Osteoblast (primary cell): ENCODE measurements around the gene KIF26B. TPM values are rescaled to one million over a fixed set of nuclear protein-coding genes. Genes with fewer than 3 reads are reported as not detected.

Experiments used
- DNase-seq: peaks from one replicate; pipeline ENCODE4 v3.0.0; 2011; ENCODE audit warnings: low spot score, mixed read lengths; ENCODE audit not compliant: insufficient read length; ENCODE audit errors: missing footprints
- H2AFZ ChIP-seq: 2 replicates; pipeline ENCODE4 v1.6.0; 2011; ENCODE audit warnings: mild to moderate bottlenecking, low read length
- H3K27ac ChIP-seq: 2 replicates; pipeline ENCODE4 v1.5.1; 2011; ENCODE audit warnings: mild to moderate bottlenecking, low read depth, low read length, moderate library complexity
- H3K27me3 ChIP-seq: 2 replicates; pipeline ENCODE4 v1.6.0; 2012; ENCODE audit warnings: mild to moderate bottlenecking, control low read depth, inconsistent platforms, low read length, moderate library complexity; ENCODE audit not compliant: insufficient read depth
- H3K36me3 ChIP-seq: 2 replicates; pipeline ENCODE4 v1.5.1; 2011; ENCODE audit warnings: mild to moderate bottlenecking, low read length, control low read depth, moderate library complexity; ENCODE audit not compliant: insufficient read depth
- H3K4me1 ChIP-seq: 2 replicates; pipeline ENCODE4 v1.5.1; 2011; ENCODE audit warnings: mild to moderate bottlenecking, low read length, control low read depth, moderate library complexity; ENCODE audit not compliant: insufficient read depth
- H3K4me2 ChIP-seq: 2 replicates; pipeline ENCODE4 v1.6.0; 2011; ENCODE audit warnings: mild to moderate bottlenecking, low read length; ENCODE audit not compliant: insufficient read depth
- H3K4me3 ChIP-seq: fragments of 200-600 bp; sonication (generic); 3 replicates; pipeline ENCODE4 v1.5.1; 2012; ENCODE audit warnings: mild to moderate bottlenecking, low read length, inconsistent platforms; ENCODE audit not compliant: insufficient read depth
- H3K79me2 ChIP-seq: 2 replicates; pipeline ENCODE4 v1.6.0; 2012; ENCODE audit warnings: mild to moderate bottlenecking, low read length, control low read depth, inconsistent platforms; ENCODE audit not compliant: insufficient read depth
- H3K9me3 ChIP-seq: 2 replicates; pipeline ENCODE4 v1.5.1; 2011; ENCODE audit warnings: low read depth, low read length, control low read depth
- H4K20me1 ChIP-seq: 2 replicates; pipeline ENCODE4 v1.6.0; 2012; ENCODE audit warnings: mild to moderate bottlenecking, low read length, control low read depth; ENCODE audit not compliant: insufficient read depth
- CTCF ChIP-seq: IDR thresholded peaks from 2 replicates; pipeline ENCODE4 v1.5.1; 2011; ENCODE audit warnings: mild to moderate bottlenecking, low read depth, low read length, moderate library complexity; ENCODE audit errors: extremely low read depth
- total RNA-seq: library from RNA; depleted of rRNA; stranded (reverse); fragments of >200 nt; gene quantifications from 2 replicates; pipeline ENCODE4 v1.2.3, GENCODE V29; 2012

KIF26B gene
- total RNA-seq, 1 donor, result 22.1 TPM

GRCh38 chr1:245431706-245432105 is 276.9 kb downstream of the KIF26B start:
- no peaks in the 10 kb centered on the region for H3K9me3 ChIP-seq
- H3K4me2 ChIP-seq, result no peak overlapping the region
- H3K79me2 ChIP-seq, result no peaks in the 10 kb centered on the region
- no peak for DNase-seq
- H3K4me1 ChIP-seq, result no peaks in the 10 kb centered on the region
- H3K36me3 ChIP-seq, result no peaks in the 10 kb centered on the region
- no peaks in the 10 kb centered on the region for H3K27me3 ChIP-seq
- H3K4me3 ChIP-seq, result no peak overlapping the region
- no peak for TF ChIP-seq CTCF
- no peaks in the 10 kb centered on the region for H4K20me1 ChIP-seq
- H3K27ac ChIP-seq, result no peak overlapping the region
- no peak overlapping the region for H2AFZ ChIP-seq

GRCh38 chr1:245432228-245432875 is 277.6 kb downstream of the KIF26B start:
- Histone ChIP-seq H4K20me1 (no peaks in the 10 kb centered on the region), H3K9me3 (no peaks in the 10 kb centered on the region), H2AFZ (no peak overlapping the region), H3K27me3 (no peaks in the 10 kb centered on the region), H3K4me2 (no peak overlapping the region), H3K27ac (no peak overlapping the region), H3K4me1 (no peaks in the 10 kb centered on the region), H3K4me3 (no peak overlapping the region), H3K36me3 (no peaks in the 10 kb centered on the region), H3K79me2 (no peaks in the 10 kb centered on the region)
- no peak for TF ChIP-seq CTCF
- DNase-seq, result no peak

- H3K36me3 ChIP-seq, result no peaks in the 10 kb centered on the region
- H3K79me2 ChIP-seq, result no peaks in the 10 kb centered on the region
- no peaks in the 10 kb centered on the region for H3K27me3 ChIP-seq
- no peak for DNase-seq
- no peak overlapping the region for H3K27ac ChIP-seq
- H3K4me1 ChIP-seq, result no peaks in the 10 kb centered on the region
- no peaks in the 10 kb centered on the region for H4K20me1 ChIP-seq
- H3K4me3 ChIP-seq, result no peak overlapping the region
- no peak overlapping the region for H2AFZ ChIP-seq
- no peak overlapping the region for H3K4me2 ChIP-seq
- H3K9me3 ChIP-seq, result no peaks in the 10 kb centered on the region
- TF ChIP-seq CTCF, result no peak
These were observed 278.8 kb downstream of the KIF26B start for GRCh38 chr1:245433561-245433960.

GRCh38 chr1:245434280-245434679 is 279.5 kb downstream of the KIF26B start:
- H3K27me3 ChIP-seq, result no peaks in the 10 kb centered on the region
- H3K79me2 ChIP-seq, result no peaks in the 10 kb centered on the region
- H3K4me2 ChIP-seq, result no peak overlapping the region
- H4K20me1 ChIP-seq, result no peaks in the 10 kb centered on the region
- no peak for DNase-seq
- no peaks in the 10 kb centered on the region for H3K9me3 ChIP-seq
- H3K4me3 ChIP-seq, result no peak overlapping the region
- TF ChIP-seq CTCF, result no peak
- no peaks in the 10 kb centered on the region for H3K36me3 ChIP-seq
- H3K27ac ChIP-seq, result no peak overlapping the region
- H2AFZ ChIP-seq, result no peak overlapping the region
- no peaks in the 10 kb centered on the region for H3K4me1 ChIP-seq
